ENCODE results near the gene GABBR2.

The GABBR2 gene

DNA sequence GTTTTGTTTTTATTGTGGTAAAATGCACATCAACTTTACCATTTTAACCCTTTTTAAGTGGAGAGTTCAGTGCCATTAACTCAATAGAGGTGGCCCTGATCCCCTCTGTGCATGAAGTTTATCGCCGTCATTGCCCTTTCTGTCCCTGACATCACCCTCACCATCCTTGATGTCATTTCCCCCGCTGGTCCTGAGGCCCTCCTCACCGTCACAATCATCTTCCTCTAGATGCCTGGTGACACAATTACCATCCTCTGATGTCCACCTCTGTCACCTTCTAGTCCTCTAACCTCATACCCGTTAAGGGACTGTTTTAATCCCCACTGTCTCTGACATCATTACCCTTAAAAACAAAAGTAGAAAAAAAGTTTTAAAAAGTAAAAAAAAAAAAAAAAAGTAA lies 340.8 kb downstream of the GABBR2 start:
- no peak for TF ChIP-seq CTCF (IDR thresholded peaks at IDR 0.05)
- no peak overlapping the region for H2AFZ ChIP-seq
- no peak overlapping the region for H3K4me3 ChIP-seq (ENCODE audit: low read depth, low read length)
- no peaks in the 10 kb centered on the region for H3K36me3 ChIP-seq (ENCODE audit: control insufficient read depth, insufficient read depth, low read length)
- H3K9me3 ChIP-seq (ENCODE audit: control insufficient read depth, low read length), result no peaks in the 10 kb centered on the region
- no peaks in the 10 kb centered on the region for H3K27me3 ChIP-seq (ENCODE audit: control insufficient read depth, insufficient read depth, low read length)
- no peak overlapping the region for H3K27ac ChIP-seq
- H3K79me2 ChIP-seq, result no peaks in the 10 kb centered on the region
- H3K4me1 ChIP-seq, result no peaks in the 10 kb centered on the region
- H3K4me2 ChIP-seq (ENCODE audit: low read length), result no peak overlapping the region
- H3K9ac ChIP-seq, result no peak overlapping the region

GRCh38 chr9:98367371-98367900 lies 341.3 kb downstream of the GABBR2 start:
- H3K9ac ChIP-seq, result no peak overlapping the region
- H3K9me3 ChIP-seq (ENCODE audit: control insufficient read depth, low read length), result no peaks in the 10 kb centered on the region
- no peak overlapping the region for H3K27ac ChIP-seq
- no peaks in the 10 kb centered on the region for H3K36me3 ChIP-seq (ENCODE audit: control insufficient read depth, insufficient read depth, low read length)
- H3K27me3 ChIP-seq (ENCODE audit: control insufficient read depth, insufficient read depth, low read length), result no peaks in the 10 kb centered on the region
- no peak for TF ChIP-seq CTCF (IDR thresholded peaks at IDR 0.05)
- no peak overlapping the region for H3K4me2 ChIP-seq (ENCODE audit: low read length)
- H3K4me3 ChIP-seq (ENCODE audit: low read depth, low read length), result no peak overlapping the region
- H3K79me2 ChIP-seq, result no peaks in the 10 kb centered on the region
- no peaks in the 10 kb centered on the region for H3K4me1 ChIP-seq
- no peak overlapping the region for H2AFZ ChIP-seq

DNA sequence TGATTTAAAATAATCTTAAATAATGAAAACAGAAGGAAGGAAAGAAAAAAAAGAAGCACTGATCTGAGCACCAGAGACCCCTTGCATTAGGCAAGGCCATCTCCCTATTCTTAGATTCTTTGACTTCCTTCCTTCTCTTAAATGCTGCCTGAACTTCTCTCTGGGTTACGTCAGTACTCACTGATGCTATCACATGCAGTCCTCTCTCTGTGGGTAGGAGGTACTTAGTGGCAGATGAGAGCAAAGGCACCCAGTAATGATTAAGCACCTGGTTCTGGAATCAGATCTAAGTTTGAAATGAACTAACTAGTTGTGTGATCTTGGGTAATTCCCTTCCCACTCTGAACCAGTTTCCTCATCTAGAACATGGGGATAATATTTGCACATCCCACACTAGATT lies 343.0 kb downstream of the GABBR2 start:
- Histone ChIP-seq H3K27me3 (ENCODE audit: control insufficient read depth, insufficient read depth, low read length) (no peaks in the 10 kb centered on the region), H3K4me2 (ENCODE audit: low read length) (no peak overlapping the region), H3K27ac (no peak overlapping the region), H3K36me3 (ENCODE audit: control insufficient read depth, insufficient read depth, low read length) (no peaks in the 10 kb centered on the region), H3K9me3 (ENCODE audit: control insufficient read depth, low read length) (no peaks in the 10 kb centered on the region), H3K4me3 (ENCODE audit: low read depth, low read length) (no peak overlapping the region), H3K79me2 (no peaks in the 10 kb centered on the region), H2AFZ (no peak overlapping the region), H3K9ac (no peak overlapping the region), H3K4me1 (no peaks in the 10 kb centered on the region)
- no peak for TF ChIP-seq CTCF (IDR thresholded peaks at IDR 0.05)

DNA sequence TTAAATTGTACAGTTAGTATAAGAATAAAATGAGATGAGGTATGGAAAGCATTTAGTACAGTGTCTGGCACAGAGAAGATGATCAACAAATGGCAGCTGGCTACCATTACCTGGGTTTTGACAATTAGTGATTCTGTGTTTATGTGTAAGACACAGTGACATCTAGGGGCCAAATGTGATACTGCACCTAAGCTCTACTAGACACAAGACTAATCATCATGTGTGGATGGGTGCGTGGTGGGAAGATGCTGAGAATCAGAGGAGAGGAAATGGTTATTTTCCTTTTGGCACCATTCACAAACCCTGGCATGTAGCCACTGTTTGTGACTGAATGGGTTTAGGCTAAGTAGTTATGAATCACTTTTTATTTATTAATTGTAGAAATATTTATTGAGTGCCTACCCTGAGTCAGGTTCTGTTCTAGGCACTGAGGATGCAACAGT lies 343.5 kb downstream of the GABBR2 start:
- TF ChIP-seq CTCF (IDR thresholded peaks at IDR 0.05), result no peak
- Histone ChIP-seq H3K9ac (no peak overlapping the region), H3K9me3 (ENCODE audit: control insufficient read depth, low read length) (no peaks in the 10 kb centered on the region), H3K4me2 (ENCODE audit: low read length) (no peak overlapping the region), H3K4me3 (ENCODE audit: low read depth, low read length) (no peak overlapping the region), H3K4me1 (no peaks in the 10 kb centered on the region), H3K36me3 (ENCODE audit: control insufficient read depth, insufficient read depth, low read length) (no peaks in the 10 kb centered on the region), H2AFZ (no peak overlapping the region), H3K27ac (no peak overlapping the region), H3K27me3 (ENCODE audit: control insufficient read depth, insufficient read depth, low read length) (no peaks in the 10 kb centered on the region), H3K79me2 (no peaks in the 10 kb centered on the region)

GRCh38 chr9:98364086-98364485 lies 344.6 kb downstream of the GABBR2 start:
- Histone ChIP-seq H3K79me2 (no peaks in the 10 kb centered on the region), H2AFZ (no peak overlapping the region), H3K9me3 (ENCODE audit: control insufficient read depth, low read length) (no peaks in the 10 kb centered on the region), H3K9ac (no peak overlapping the region), H3K27me3 (ENCODE audit: control insufficient read depth, insufficient read depth, low read length) (no peaks in the 10 kb centered on the region), H3K4me2 (ENCODE audit: low read length) (no peak overlapping the region), H3K36me3 (ENCODE audit: control insufficient read depth, insufficient read depth, low read length) (no peaks in the 10 kb centered on the region), H3K27ac (no peak overlapping the region), H3K4me1 (no peaks in the 10 kb centered on the region), H3K4me3 (ENCODE audit: low read depth, low read length) (no peak overlapping the region)
- TF ChIP-seq CTCF (IDR thresholded peaks at IDR 0.05), result no peak
